IMR-90 (cell line): ENCODE results near the gene PAFAH1B2. TPM values are rescaled to one million over a fixed set of nuclear protein-coding genes. Genes with fewer than 3 reads are reported as not detected.

Source experiments
- ATAC-seq: fragments of 200-7000 bp; cut with Tn5 transposase; 2 replicates; pipeline ENCODE4 v1.9.1; 2020; ENCODE audit warnings: low read depth, mild to moderate bottlenecking, moderate library complexity
- BruUV-seq: library from RNA; stranded (reverse); fragments of 400-500 nt; replicated peaks from 2 replicates; lab custom pipeline; 2021; lab: Mats Ljungman, UMichigan
- CTCF ChIA-PET: fragments of 300-600 bp; formaldehyde crosslinking; extraction: SDS; loops from one replicate; lab custom pipeline; 2021; ENCODE audit warnings: antibody characterized with exemption; lab: Yijun Ruan, JAX
- POLR2A ChIA-PET: fragments of 300-600 bp; sonication (Branson Sonifier 250); formaldehyde crosslinking; loops from one replicate; lab custom pipeline; 2022; ENCODE audit warnings: antibody characterized with exemption; ENCODE audit not compliant: unreplicated experiment; lab: Charles Lee
- DNase-seq: peaks from one replicate; pipeline ENCODE4 v3.0.0; 2013
- H2AFZ ChIP-seq: replicated peaks from 2 replicates; pipeline ENCODE3; 2013; ENCODE audit warnings: low read length, mild to moderate bottlenecking; ENCODE audit not compliant: poor library complexity
- H2AK5ac ChIP-seq: 2 replicates; pipeline ENCODE4 v1.6.1; 2013; ENCODE audit warnings: low read depth, low read length, inconsistent platforms
- H2AK9ac ChIP-seq: replicated peaks from 2 replicates; pipeline ENCODE3; 2013; ENCODE audit warnings: mild to moderate bottlenecking, low read depth, low read length, moderate library complexity; ENCODE audit not compliant: poor library complexity
- H2BK120ac ChIP-seq: 2 replicates; pipeline ENCODE4 v1.6.1; 2013; ENCODE audit warnings: low read depth, low read length, inconsistent platforms
- H2BK15ac ChIP-seq: 3 replicates; pipeline ENCODE4 v1.6.1; 2013; ENCODE audit warnings: low read depth, low read length, inconsistent platforms
- H2BK20ac ChIP-seq: 2 replicates; pipeline ENCODE4 v1.6.1; 2013; ENCODE audit warnings: low read depth, mild to moderate bottlenecking, inconsistent platforms, low read length, moderate library complexity
- H2BK5ac ChIP-seq: 2 replicates; pipeline ENCODE4 v1.6.1; 2013; ENCODE audit warnings: mild to moderate bottlenecking, low read depth, low read length, inconsistent platforms; ENCODE audit not compliant: poor library complexity, severe bottlenecking
- H3K14ac ChIP-seq: replicated peaks from 2 replicates; pipeline ENCODE4 v1.6.1; 2013; ENCODE audit warnings: low read depth, low read length, inconsistent platforms
- H3K18ac ChIP-seq: 2 replicates; pipeline ENCODE4 v1.6.1; 2013; ENCODE audit warnings: low read depth, low read length, control low read depth
- H3K23ac ChIP-seq: 2 replicates; pipeline ENCODE4 v1.6.1; 2013; ENCODE audit warnings: low read depth, low read length, inconsistent platforms
- H3K27ac ChIP-seq: 2 replicates; pipeline ENCODE4 v1.5.1; 2013; ENCODE audit warnings: mild to moderate bottlenecking, control low read depth, low read length; ENCODE audit not compliant: insufficient read depth
- H3K27me3 ChIP-seq: 2 replicates; pipeline ENCODE4 v1.6.1; 2013; ENCODE audit warnings: low read length; ENCODE audit not compliant: control insufficient read depth, insufficient read depth
- H3K36me3 ChIP-seq: 2 replicates; pipeline ENCODE4 v1.6.1; 2013; ENCODE audit warnings: low read length, mixed read lengths; ENCODE audit not compliant: control insufficient read depth, insufficient read depth
- H3K4ac ChIP-seq: 2 replicates; pipeline ENCODE4 v1.6.1; 2013; ENCODE audit warnings: low read depth, low read length, inconsistent platforms
- H3K4me1 ChIP-seq: 2 replicates; pipeline ENCODE4 v1.6.1; 2013; ENCODE audit warnings: low read length, mixed read lengths; ENCODE audit not compliant: control insufficient read depth, insufficient read depth
- H3K4me2 ChIP-seq: 2 replicates; pipeline ENCODE4 v1.6.1; 2013; ENCODE audit warnings: low read depth, mild to moderate bottlenecking, control low read depth, low read length, moderate library complexity
- H3K4me3 ChIP-seq: 2 replicates; pipeline ENCODE4 v1.5.1; 2013; ENCODE audit warnings: low read depth, mild to moderate bottlenecking, control low read depth, low read length, moderate library complexity; ENCODE audit not compliant: insufficient read depth
- H3K56ac ChIP-seq: 2 replicates; pipeline ENCODE4 v1.6.1; 2013; ENCODE audit warnings: low read length, inconsistent platforms; ENCODE audit not compliant: insufficient read depth; ENCODE audit errors: extremely low read depth
- H3K79me1 ChIP-seq, 2 experiments: 2 replicates each; pipeline ENCODE4 v1.6.1; 2013; ENCODE audit warnings: low read length in 2 of 2, inconsistent platforms in 1 of 2, low read depth in 1 of 2
- H3K9ac ChIP-seq: 2 replicates; pipeline ENCODE4 v1.6.1; 2013; ENCODE audit warnings: low read depth, low read length, control low read depth
- H3K9me1 ChIP-seq: 2 replicates; pipeline ENCODE4 v1.6.1; 2013; ENCODE audit warnings: low read length, inconsistent platforms; ENCODE audit not compliant: insufficient read depth
- H3K9me3 ChIP-seq: 2 replicates; pipeline ENCODE4 v1.6.1; 2013; ENCODE audit warnings: low read length; ENCODE audit not compliant: control insufficient read depth, insufficient read depth
- H4K20me1 ChIP-seq: 2 replicates; pipeline ENCODE4 v1.6.1; 2013; ENCODE audit warnings: low read length, inconsistent platforms; ENCODE audit not compliant: insufficient read depth
- H4K5ac ChIP-seq: 2 replicates; pipeline ENCODE4 v1.6.1; 2013; ENCODE audit warnings: mild to moderate bottlenecking, low read depth, low read length, control low read depth
- H4K8ac ChIP-seq, 2 experiments: 2 replicates each; pipeline ENCODE4 v1.6.1; 2013; ENCODE audit warnings: low read depth in 2 of 2, low read length in 2 of 2, control low read depth in 1 of 2, inconsistent platforms in 1 of 2
- H4K91ac ChIP-seq: 2 replicates; pipeline ENCODE4 v1.6.1; 2013; ENCODE audit warnings: low read depth, low read length, inconsistent platforms; ENCODE audit not compliant: insufficient read depth
- BHLHE40 ChIP-seq: fragments of 150-350 bp; IDR thresholded peaks from 2 replicates; pipeline ENCODE4 v1.6.1; 2016; ENCODE audit warnings: mild to moderate bottlenecking, low read depth, low read length
- CEBPB ChIP-seq: IDR thresholded peaks from 2 replicates; pipeline ENCODE4 v1.6.1; 2012; ENCODE audit warnings: low read depth, low read length, improper control_type of control experiment
- CHD1 ChIP-seq: IDR thresholded peaks from 2 replicates; pipeline ENCODE4 v1.6.1; 2012; ENCODE audit warnings: low read depth, low read length, improper control_type of control experiment
- MAFK ChIP-seq: IDR thresholded peaks from 2 replicates; pipeline ENCODE4 v1.6.1; 2012; ENCODE audit warnings: low read depth, low read length, improper control_type of control experiment
- RCOR1 ChIP-seq: IDR thresholded peaks from 2 replicates; pipeline ENCODE4 v1.6.1; 2012; ENCODE audit warnings: mild to moderate bottlenecking, low read length, improper control_type of control experiment; ENCODE audit not compliant: insufficient replicate concordance
- RFX5 ChIP-seq: IDR thresholded peaks from 2 replicates; pipeline ENCODE4 v1.8.0; 2012; ENCODE audit warnings: low read depth, mild to moderate bottlenecking, low read length, moderate library complexity
- SMC3 ChIP-seq: fragments of 150-350 bp; IDR thresholded peaks from 2 replicates; pipeline ENCODE4 v1.6.1; 2016; ENCODE audit warnings: low read depth, mild to moderate bottlenecking, antibody characterized with exemption, low read length, moderate library complexity
- WGBS, 2 experiments: methylation state at CpG; one replicate each; pipeline versions ENCODE4 v1.1.5 to v1.1.7; 2013; ENCODE audit warnings: missing lambda C conversion rate in 2 of 2; ENCODE audit not compliant: insufficient read length in 1 of 2; ENCODE audit errors: extremely low coverage in 2 of 2; 5-methylcytosine and 5-hydroxymethylcytosine counted together
- dilution Hi-C: fragments of 300-500 bp; cut with HindIII; formaldehyde crosslinking; loops from one replicate; pipeline ENCODE4 v1.14.3; 2018; ENCODE audit warnings: low sequenced_read_pairs; ENCODE audit not compliant: unreplicated experiment
- in situ Hi-C: fragments of 300-500 bp; cut with MboI; formaldehyde crosslinking; loops from 3 replicates; pipeline ENCODE4 v1.14.3; 2019; ENCODE audit warnings: low sequenced_read_pairs, inconsistent platforms, mixed read lengths
- intact Hi-C: fragments of 100-400 bp; cut with micrococcal nuclease; formaldehyde crosslinking; loops from 2 replicates; pipeline ENCODE4 v1.10.0; 2022
- polyA plus RNA-seq, 3 experiments: library from polyadenylated mRNA; depleted of rRNA; stranded (reverse); fragments of >200 nt; gene quantifications; 2 replicates each; pipeline ENCODE4 v1.2.3, GENCODE V29; 2012; ENCODE audit warnings: low replicate concordance in 1 of 3
- total RNA-seq: library from RNA; depleted of rRNA; stranded (reverse); fragments of >200 nt; gene quantifications from 2 replicates; pipeline ENCODE4 v1.2.3, GENCODE V29; 2012
- TF ChIP-seq, protein P1 (sequence below): conservative IDR thresholded peaks from 2 replicates; pipeline ENCODE4 v1.5.1; 2012; ENCODE audit warnings: mild to moderate bottlenecking, low read depth, low read length, improper control_type of control experiment

PAFAH1B2 gene
- total and polyA plus RNA-seq, 2 of the 4 experiments (the other 2 are of a cell fraction): 29.8 to 280 TPM

DNA sequence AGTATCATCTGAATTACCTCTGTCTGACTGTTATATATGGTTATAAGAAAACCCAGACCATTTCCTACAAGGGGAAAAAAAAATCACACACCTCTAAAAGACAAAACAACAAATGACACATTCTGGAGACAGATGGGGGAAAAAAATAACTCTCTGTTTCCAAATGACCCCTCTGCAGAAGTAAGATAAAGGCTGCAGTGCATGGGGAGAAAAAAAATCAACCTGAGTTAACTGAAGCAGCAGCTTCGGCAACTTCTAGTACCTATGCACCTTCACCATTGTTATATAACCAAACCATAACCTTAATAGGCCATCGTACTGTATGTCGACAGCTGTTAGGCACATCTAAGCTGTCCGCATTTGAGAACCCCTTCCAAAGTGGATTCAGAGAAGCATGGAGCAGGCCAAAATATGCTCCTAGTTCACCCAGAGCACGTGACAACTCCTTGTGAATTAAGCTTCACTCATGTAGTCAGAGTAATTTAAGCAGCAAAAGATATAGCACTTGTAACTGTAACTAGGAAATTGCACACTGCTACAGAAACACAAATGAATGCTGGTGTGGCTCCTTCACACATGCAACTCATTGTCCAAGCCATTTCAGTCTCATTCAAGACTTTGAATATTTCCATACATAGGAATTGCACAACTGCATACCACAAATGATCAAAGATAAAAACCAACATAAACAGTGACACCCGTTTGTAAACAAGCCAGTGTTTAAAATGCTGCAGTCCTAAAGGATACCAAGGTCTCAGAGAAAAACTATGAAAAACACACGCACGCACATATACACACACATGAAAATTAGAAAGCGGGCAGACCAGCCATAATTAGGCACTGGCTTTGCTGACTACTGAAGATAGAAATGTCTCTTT is 48.6 kb upstream of the PAFAH1B2 start:
- Histone ChIP-seq H3K27ac (no peak overlapping the region), H2BK120ac (no peak overlapping the region), H3K56ac (no peak overlapping the region), H3K4me3 (no peak overlapping the region), H4K20me1 (peaks cover 50% of the 10 kb centered on the region), H2BK15ac (no peak overlapping the region), H4K5ac (no peak overlapping the region), H3K4ac (peak overlapping the region; percentile 30; the same call in 1 of the 2 replicates), H3K18ac (peak overlapping the region; percentile 28; the same call in 1 of the 2 replicates), H3K9ac (no peak overlapping the region), H3K79me1 (peaks cover 27 to 58% of the 10 kb centered on the region in 2 experiments), H3K4me2 (peak overlapping the region; percentile 84), H4K8ac (peak overlapping the region in 1 of 2 experiments; percentile 24; a peak in 1 of 4 replicates), H2AK9ac (no peak overlapping the region), H3K14ac (peak overlapping the region; percentile 47; the same call in 1 of the 2 replicates), H4K91ac (0 out of 2 replicates have a peak overlapping the region, but pooled peaks have one; percentile 9), H2BK5ac (peak overlapping the region; percentile 4), H2AK5ac (no peak overlapping the region), H3K36me3 (no peaks in the 10 kb centered on the region), H3K27me3 (no peaks in the 10 kb centered on the region), H2BK20ac (no peak overlapping the region), H3K4me1 (peaks cover 16% of the 10 kb centered on the region), H3K9me3 (no peaks in the 10 kb centered on the region), H2AFZ (no peak overlapping the region), H3K23ac (peak overlapping the region; percentile 3; the same call in 1 of the 2 replicates), H3K9me1 (peaks cover 17% of the 10 kb centered on the region)
- peak; percentile 9; the same call in 1 of the 2 replicates for ATAC-seq
- ChIA-PET POLR2A (no interaction called here), CTCF (interaction anchor here (0.9 to 1.8 kb wide), 2 partner anchors 10 to 215 kb away, joined by 3 to 6 read pairs; no protein-coding TSS in a partner anchor)
- intact Hi-C loops (loop anchor here (2.0 to 5.0 kb wide), 3 partner anchors 68 to 168 kb away; no protein-coding TSS in a partner anchor), in situ Hi-C loops (no loop called here), dilution Hi-C loops (no loop called here)
- no peak for TF ChIP-seq MAFK
- TF ChIP-seq CHD1: no peak
- TF ChIP-seq SMC3: peak; percentile 14; the same call in 1 of the 2 replicates
- peak; percentile 35; the same call in 1 of the 2 replicates for TF ChIP-seq BHLHE40
- TF ChIP-seq RCOR1: no peak
- peak; percentile 92 for TF ChIP-seq CEBPB
- TF ChIP-seq RFX5: no peak
- TF ChIP-seq, protein P1, sequence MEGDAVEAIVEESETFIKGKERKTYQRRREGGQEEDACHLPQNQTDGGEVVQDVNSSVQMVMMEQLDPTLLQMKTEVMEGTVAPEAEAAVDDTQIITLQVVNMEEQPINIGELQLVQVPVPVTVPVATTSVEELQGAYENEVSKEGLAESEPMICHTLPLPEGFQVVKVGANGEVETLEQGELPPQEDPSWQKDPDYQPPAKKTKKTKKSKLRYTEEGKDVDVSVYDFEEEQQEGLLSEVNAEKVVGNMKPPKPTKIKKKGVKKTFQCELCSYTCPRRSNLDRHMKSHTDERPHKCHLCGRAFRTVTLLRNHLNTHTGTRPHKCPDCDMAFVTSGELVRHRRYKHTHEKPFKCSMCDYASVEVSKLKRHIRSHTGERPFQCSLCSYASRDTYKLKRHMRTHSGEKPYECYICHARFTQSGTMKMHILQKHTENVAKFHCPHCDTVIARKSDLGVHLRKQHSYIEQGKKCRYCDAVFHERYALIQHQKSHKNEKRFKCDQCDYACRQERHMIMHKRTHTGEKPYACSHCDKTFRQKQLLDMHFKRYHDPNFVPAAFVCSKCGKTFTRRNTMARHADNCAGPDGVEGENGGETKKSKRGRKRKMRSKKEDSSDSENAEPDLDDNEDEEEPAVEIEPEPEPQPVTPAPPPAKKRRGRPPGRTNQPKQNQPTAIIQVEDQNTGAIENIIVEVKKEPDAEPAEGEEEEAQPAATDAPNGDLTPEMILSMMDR: no peak
- BruUV-seq: no TSS peak
- peak; percentile 52 for DNase-seq
- no CpG with 5 or more reads among the region's 9 CpGs for WGBS, 2 experiments
